GM12865 (cell line): ENCODE data around the gene SLC9C1.

ENCODE experiments used
- DNase-seq: peaks from one replicate; pipeline ENCODE4 v3.0.0; 2010; ENCODE audit warnings: low read depth
- H3K4me3 ChIP-seq: 2 replicates; pipeline ENCODE4 v1.5.1; 2011; ENCODE audit warnings: mild to moderate bottlenecking, low read depth, low read length, control low read depth
- CTCF ChIP-seq: IDR thresholded peaks from 2 replicates; pipeline ENCODE4 v1.5.1; 2011; ENCODE audit warnings: low read length, control low read depth, low read depth, inconsistent platforms; ENCODE audit not compliant: insufficient read depth; ENCODE audit errors: missing control alignments

The SLC9C1 gene

GRCh38 chr3:112334691-112335433 lies 40.8 kb upstream of the SLC9C1 start:
- no peak for DNase-seq
- H3K4me3 ChIP-seq, result no peak overlapping the region; the same call in 1 of the 2 replicates
- TF ChIP-seq CTCF, result no peak

- peak overlapping the region; percentile 79 for H3K4me3 ChIP-seq
- TF ChIP-seq CTCF, result no peak
- no peak for DNase-seq
These were observed 39.6 kb upstream of the SLC9C1 start for GRCh38 chr3:112333381-112334317.

- peak within 1 kb of the TSS; percentile 79 for H3K4me3 ChIP-seq
- DNase-seq, result peak; percentile 62
- TF ChIP-seq CTCF, result peak; percentile 1
These were observed 39.0 kb upstream of the SLC9C1 start, which contains the start of gene CD200 for GRCh38 chr3:112333002-112333380. Gene CD200 (plus strand): TSS chr3:112333156. CDS start chr3:112333213, 57 bp downstream.

- no peak for TF ChIP-seq CTCF
- no peak for DNase-seq
- H3K4me3 ChIP-seq, result no peak overlapping the region
These were observed 37.8 kb upstream of the SLC9C1 start for GRCh38 chr3:112331851-112332250.

GRCh38 chr3:112327371-112327951 lies 33.4 kb upstream of the SLC9C1 start:
- H3K4me3 ChIP-seq, result no peak overlapping the region
- peak; percentile 66 for TF ChIP-seq CTCF
- peak; percentile 88 for DNase-seq

- TF ChIP-seq CTCF, result no peak
- no peak for DNase-seq
- no peak overlapping the region for H3K4me3 ChIP-seq
These were observed 28.0 kb upstream of the SLC9C1 start for GRCh38 chr3:112321867-112322652.
